Activated CD4-positive, alpha-beta memory T cell treated with anti-CD3 and anti-CD28 coated beads for 36 hours (primary cell): ENCODE measurements around the gene TBC1D2B. TPM values are rescaled to one million over a fixed set of nuclear protein-coding genes. Genes with fewer than 3 reads are reported as not detected.

Experiments used
- CTCF ChIA-PET: fragments of 350-600 bp; sonication (Branson Sonifier 250); formaldehyde crosslinking; loops from one replicate; lab custom pipeline; 2021; ENCODE audit warnings: antibody characterized with exemption, inconsistent platforms; lab: Charles Lee
- POLR2A ChIA-PET: fragments of 350-600 bp; sonication (Branson Sonifier 250); formaldehyde crosslinking; loops from one replicate; lab custom pipeline; 2021; ENCODE audit warnings: antibody characterized with exemption; lab: Charles Lee
- DNase-seq: peaks from one replicate; pipeline ENCODE4 v3.0.0-alpha.2; 2020
- H3K27ac Mint-ChIP-seq: one replicate; pipeline ENCODE4 v1.8.0; 2021; ENCODE audit warnings: mixed read lengths
- H3K27me3 Mint-ChIP-seq: one replicate; pipeline ENCODE4 v1.8.0; 2021; ENCODE audit warnings: mixed read lengths
- H3K36me3 Mint-ChIP-seq: one replicate; pipeline ENCODE4 v1.8.0; 2021; ENCODE audit warnings: mixed read lengths
- H3K4me1 Mint-ChIP-seq: one replicate; pipeline ENCODE4 v1.8.0; 2021; ENCODE audit warnings: low read depth, mixed read lengths
- H3K4me3 Mint-ChIP-seq: one replicate; pipeline ENCODE4 v1.8.0; 2021; ENCODE audit warnings: mild to moderate bottlenecking, mixed read lengths
- H3K9me3 Mint-ChIP-seq: one replicate; pipeline ENCODE4 v1.8.0; 2021; ENCODE audit warnings: mixed read lengths
- intact Hi-C: fragments of 100-400 bp; cut with micrococcal nuclease; formaldehyde crosslinking; loops from one replicate; pipeline ENCODE4 v1.15.1; 2023
- total RNA-seq, 2 experiments: library from RNA; stranded (reverse); gene quantifications; one replicate each; pipeline ENCODE4 v1.2.3, GENCODE V29; 2021

The TBC1D2B gene
- total RNA-seq, 2 experiments from 2014 or later: 47.9 to 57.8 TPM

GRCh38 chr15:78040653-78041244 lies 36.8 kb downstream of the TBC1D2B start:
- Mint-ChIP-seq H3K27me3 (no peaks in the 10 kb centered on the region), H3K36me3 (peaks cover 24% of the 10 kb centered on the region), H3K4me3 (no peak overlapping the region), H3K27ac (peak overlapping the region; percentile 73), H3K9me3 (no peaks in the 10 kb centered on the region), H3K4me1 (peaks cover 87% of the 10 kb centered on the region)
- intact Hi-C loops: no loop called here
- ChIA-PET CTCF (interaction anchor here (1.6 kb wide), 1 partner anchor 9 kb away, joined by 3 read pairs; no protein-coding TSS in a partner anchor), POLR2A (interaction anchor here (1.4 kb wide), 1 partner anchor 11 kb away, joined by 5 read pairs; no protein-coding TSS in a partner anchor)
- DNase-seq: no peak

GRCh38 chr15:78038585-78039247 lies 38.8 kb downstream of the TBC1D2B start:
- POLR2A ChIA-PET: interaction anchor here (1.3 kb wide), 1 partner anchor 9 kb away, joined by 6 read pairs; no protein-coding TSS in a partner anchor
- CTCF ChIA-PET: no interaction called here
- no peak overlapping the region for H3K4me3 Mint-ChIP-seq

GRCh38 chr15:78037779-78038305 lies 39.7 kb downstream of the TBC1D2B start:
- peak overlapping the region; percentile 65 for H3K27ac Mint-ChIP-seq
- CTCF ChIA-PET: interaction anchor here (0.7 to 5.9 kb wide), 3 partner anchors 14 to 204 kb away, joined by 4 to 38 read pairs (median 8); no protein-coding TSS in a partner anchor
- H3K27me3 Mint-ChIP-seq: no peaks in the 10 kb centered on the region
- intact Hi-C loops: loop anchor here (10.0 kb wide), 1 partner anchor 83 kb away; no protein-coding TSS in a partner anchor
- H3K4me1 Mint-ChIP-seq: peaks cover 95% of the 10 kb centered on the region
- POLR2A ChIA-PET: interaction anchor here (1.3 kb wide), 1 partner anchor 10 kb away, joined by 6 read pairs; no protein-coding TSS in a partner anchor
- H3K4me3 Mint-ChIP-seq: peak overlapping the region; percentile 45
- no peaks in the 10 kb centered on the region for H3K9me3 Mint-ChIP-seq
- DNase-seq: no peak
- H3K36me3 Mint-ChIP-seq: peaks cover 18% of the 10 kb centered on the region

More at GRCh38 chr15:78038585-78039247, 38.8 kb downstream of the TBC1D2B start:
- DNase-seq: no peak
- H3K27ac Mint-ChIP-seq: peak overlapping the region; percentile 73
- intact Hi-C loops: loop anchor here (10.0 kb wide), 1 partner anchor 84 kb away; no protein-coding TSS in a partner anchor
- peaks cover 89% of the 10 kb centered on the region for H3K4me1 Mint-ChIP-seq
- peaks cover 25% of the 10 kb centered on the region for H3K36me3 Mint-ChIP-seq
- no peaks in the 10 kb centered on the region for H3K27me3 Mint-ChIP-seq
- no peaks in the 10 kb centered on the region for H3K9me3 Mint-ChIP-seq

GRCh38 chr15:78037328-78037727 lies 40.2 kb downstream of the TBC1D2B start:
- Mint-ChIP-seq H3K27me3 (no peaks in the 10 kb centered on the region), H3K27ac (peak overlapping the region; percentile 15), H3K4me3 (no peak overlapping the region)

GRCh38 chr15:78035861-78036476 lies 41.5 kb downstream of the TBC1D2B start:
- Mint-ChIP-seq H3K4me1 (peaks cover 93% of the 10 kb centered on the region), H3K27ac (peak overlapping the region; percentile 53), H3K36me3 (peaks cover 17% of the 10 kb centered on the region), H3K9me3 (no peaks in the 10 kb centered on the region), H3K27me3 (no peaks in the 10 kb centered on the region), H3K4me3 (peak overlapping the region; percentile 43)
- ChIA-PET CTCF (interaction anchor here (0.8 to 5.9 kb wide), 13 partner anchors 8 to 77 kb away, joined by 3 to 38 read pairs (median 10); no protein-coding TSS in a partner anchor), POLR2A (interaction anchor here (1.5 to 5.1 kb wide), 7 partner anchors 9 to 40 kb away, joined by 3 to 49 read pairs (median 9); no protein-coding TSS in a partner anchor)
- no peak for DNase-seq
- intact Hi-C loops: loop anchor here (10.0 kb wide), 1 partner anchor 81 kb away; no protein-coding TSS in a partner anchor

More at GRCh38 chr15:78037328-78037727, 40.2 kb downstream of the TBC1D2B start:
- H3K9me3 Mint-ChIP-seq: no peaks in the 10 kb centered on the region
- peaks cover 94% of the 10 kb centered on the region for H3K4me1 Mint-ChIP-seq
- no peak for DNase-seq
- H3K36me3 Mint-ChIP-seq: peaks cover 17% of the 10 kb centered on the region
- intact Hi-C loops: loop anchor here (10.0 kb wide), 1 partner anchor 83 kb away; no protein-coding TSS in a partner anchor
- POLR2A ChIA-PET: interaction anchor here (1.3 kb wide), 1 partner anchor 11 kb away, joined by 6 read pairs; no protein-coding TSS in a partner anchor
- CTCF ChIA-PET: interaction anchor here (0.7 to 5.9 kb wide), 3 partner anchors 14 to 204 kb away, joined by 4 to 38 read pairs (median 8); no protein-coding TSS in a partner anchor

- CTCF ChIA-PET: interaction anchor here (0.8 to 5.9 kb wide), 17 partner anchors 9 to 76 kb away, joined by 3 to 38 read pairs (median 5); no protein-coding TSS in a partner anchor
- peak overlapping the region; percentile 73 for H3K27ac Mint-ChIP-seq
- intact Hi-C loops: loop anchor here (10.0 kb wide), 1 partner anchor 81 kb away; no protein-coding TSS in a partner anchor
- peak; percentile 68 for DNase-seq
- peak overlapping the region; percentile 43 for H3K4me3 Mint-ChIP-seq
- H3K4me1 Mint-ChIP-seq: peaks cover 92% of the 10 kb centered on the region
- H3K9me3 Mint-ChIP-seq: no peaks in the 10 kb centered on the region
- H3K27me3 Mint-ChIP-seq: no peaks in the 10 kb centered on the region
- peaks cover 19% of the 10 kb centered on the region for H3K36me3 Mint-ChIP-seq
- POLR2A ChIA-PET: interaction anchor here (1.5 to 5.1 kb wide), 7 partner anchors 9 to 40 kb away, joined by 3 to 49 read pairs (median 9); no protein-coding TSS in a partner anchor
Measured at GRCh38 chr15:78035321-78035751, 42.2 kb downstream of the TBC1D2B start.

GRCh38 chr15:78034495-78035191 lies 42.9 kb downstream of the TBC1D2B start:
- Mint-ChIP-seq H3K36me3 (peaks cover 20% of the 10 kb centered on the region), H3K9me3 (no peaks in the 10 kb centered on the region), H3K27me3 (no peaks in the 10 kb centered on the region), H3K4me3 (peak overlapping the region; percentile 43), H3K27ac (peak overlapping the region; percentile 73), H3K4me1 (peaks cover 85% of the 10 kb centered on the region)
- peak; percentile 94 for DNase-seq
- intact Hi-C loops: loop anchor here (1.0 to 10.0 kb wide), 5 partner anchors 13 to 133 kb away; partner anchors contain the start of gene TBC1D2B
- CTCF ChIA-PET: interaction anchor here (0.7 to 5.9 kb wide), 22 partner anchors 8 to 134 kb away, joined by 3 to 38 read pairs (median 4); partner anchors contain the start of gene TBC1D2B
- POLR2A ChIA-PET: interaction anchor here (0.9 to 5.1 kb wide), 10 partner anchors 8 to 41 kb away, joined by 3 to 49 read pairs (median 7); no protein-coding TSS in a partner anchor

- Mint-ChIP-seq H3K36me3 (peaks cover 19% of the 10 kb centered on the region), H3K27me3 (no peaks in the 10 kb centered on the region), H3K4me3 (no peak overlapping the region), H3K4me1 (peaks cover 78% of the 10 kb centered on the region), H3K27ac (peak overlapping the region; percentile 60), H3K9me3 (no peaks in the 10 kb centered on the region)
- DNase-seq: peak; percentile 50
- ChIA-PET POLR2A (interaction anchor here (0.9 to 5.1 kb wide), 9 partner anchors 9 to 42 kb away, joined by 3 to 49 read pairs (median 5); no protein-coding TSS in a partner anchor), CTCF (interaction anchor here (0.8 to 5.9 kb wide), 16 partner anchors 9 to 75 kb away, joined by 3 to 38 read pairs (median 7); partner anchors contain the start of gene TBC1D2B)
- intact Hi-C loops: loop anchor here (1.0 to 10.0 kb wide), 5 partner anchors 13 to 133 kb away; partner anchors contain the start of gene TBC1D2B
Measured at GRCh38 chr15:78033864-78034263, 43.6 kb downstream of the TBC1D2B start.

- DNase-seq: no peak
- Mint-ChIP-seq H3K4me1 (peaks cover 66% of the 10 kb centered on the region), H3K36me3 (peaks cover 19% of the 10 kb centered on the region), H3K27ac (no peak overlapping the region), H3K4me3 (no peak overlapping the region), H3K9me3 (no peaks in the 10 kb centered on the region), H3K27me3 (no peaks in the 10 kb centered on the region)
- intact Hi-C loops: loop anchor here (10.0 kb wide), 1 partner anchor 78 kb away; no protein-coding TSS in a partner anchor
- ChIA-PET CTCF (interaction anchor here (0.7 to 5.9 kb wide), 6 partner anchors 19 to 207 kb away, joined by 6 to 38 read pairs (median 19); no protein-coding TSS in a partner anchor), POLR2A (interaction anchor here (5.1 kb wide), 1 partner anchor 19 kb away, joined by 49 read pairs; no protein-coding TSS in a partner anchor)
Measured at GRCh38 chr15:78032671-78033070, 44.8 kb downstream of the TBC1D2B start.

- Mint-ChIP-seq H3K27ac (no peak overlapping the region), H3K36me3 (peaks cover 38% of the 10 kb centered on the region), H3K9me3 (no peaks in the 10 kb centered on the region), H3K27me3 (no peaks in the 10 kb centered on the region), H3K4me3 (no peak overlapping the region), H3K4me1 (peaks cover 4% of the 10 kb centered on the region)
- intact Hi-C loops: no loop called here
- POLR2A ChIA-PET: interaction anchor here (1.1 kb wide), 1 partner anchor 10 kb away, joined by 4 read pairs; no protein-coding TSS in a partner anchor
- no peak for DNase-seq
- CTCF ChIA-PET: interaction anchor here (1.9 kb wide), 1 partner anchor 83 kb away, joined by 5 read pairs; no protein-coding TSS in a partner anchor
Measured at GRCh38 chr15:78024883-78025282, 52.6 kb downstream of the TBC1D2B start.
